ENCODE data around the gene GLIS2.

GLIS2 gene

DNA sequence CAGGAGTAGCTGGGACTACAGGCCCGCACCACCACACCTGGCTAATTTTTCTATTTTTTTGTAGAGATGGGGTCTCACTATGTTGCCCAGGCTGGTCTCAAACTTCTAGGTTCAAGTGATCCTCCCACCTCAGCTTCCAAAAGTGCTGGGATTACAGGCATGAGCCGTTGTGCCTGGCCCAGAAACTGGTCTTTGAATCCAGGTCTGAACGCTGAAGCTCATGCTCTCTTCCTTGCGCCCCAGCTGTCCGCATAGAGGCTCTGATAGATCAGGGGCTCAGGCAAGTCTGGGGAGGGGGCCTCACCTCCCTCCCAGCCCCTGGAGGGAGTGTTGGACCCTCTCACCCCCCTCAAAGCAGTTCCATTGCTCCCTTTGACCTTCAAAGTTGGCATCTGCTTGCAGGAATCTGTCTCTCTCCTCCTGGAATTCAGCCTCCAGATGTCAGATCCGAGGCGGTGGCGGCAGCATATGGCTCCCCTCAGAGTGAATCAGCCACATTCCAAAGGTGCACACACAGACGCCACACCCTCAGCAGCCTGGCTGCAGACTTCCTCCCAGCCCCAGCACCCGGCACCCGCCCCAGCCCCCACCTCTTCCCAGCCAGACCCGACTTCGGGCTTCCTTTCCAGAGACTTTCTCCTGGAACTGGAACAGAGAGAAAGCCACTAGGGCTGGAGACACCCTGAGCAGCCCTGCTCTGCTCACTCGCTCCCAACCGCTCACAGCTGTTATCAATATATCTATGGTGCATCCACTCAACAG, 16.9 kb upstream of the GLIS2 start:
- DNase-seq, result no peak

DNA sequence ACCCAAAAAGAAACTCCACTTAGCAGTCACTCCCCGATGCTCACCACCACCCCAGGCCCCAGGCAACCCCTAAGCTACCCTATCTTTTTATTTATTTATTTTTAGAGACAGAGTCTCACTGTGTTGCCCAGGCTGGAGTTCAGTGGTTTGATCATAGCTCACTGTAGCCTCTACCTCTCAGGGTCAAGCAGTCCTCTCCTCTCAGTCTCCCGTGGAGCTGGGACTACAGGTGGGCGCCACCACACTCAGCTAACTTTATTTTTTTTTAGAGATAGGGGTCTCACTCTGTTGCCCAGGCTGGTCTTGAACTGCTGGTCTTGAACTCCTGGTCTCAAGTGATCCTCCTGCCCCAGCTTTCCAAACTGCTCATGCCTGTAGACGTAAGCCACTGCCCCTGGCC, 14.7 kb upstream of the GLIS2 start:
- no peak for DNase-seq

DNA sequence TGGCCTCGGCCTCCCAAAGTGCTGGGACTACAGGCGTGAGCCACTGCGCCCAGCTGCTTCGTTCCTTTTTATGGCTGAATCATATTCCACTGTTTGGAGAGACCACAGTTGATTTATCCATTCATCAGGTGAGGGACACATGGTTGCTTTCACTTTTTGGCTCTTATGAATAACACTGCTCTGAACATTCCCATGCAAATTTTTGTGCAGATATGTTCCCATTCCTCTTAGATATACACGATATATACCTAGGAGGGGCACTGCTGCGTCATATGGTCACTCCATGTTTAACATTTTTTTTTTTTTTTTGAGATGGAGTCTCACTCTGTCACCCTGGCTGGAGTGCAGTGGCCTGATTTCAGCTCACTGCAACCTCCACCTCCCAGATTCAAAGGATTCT, 13.9 kb upstream of the GLIS2 start:
- DNase-seq, result no peak

DNA sequence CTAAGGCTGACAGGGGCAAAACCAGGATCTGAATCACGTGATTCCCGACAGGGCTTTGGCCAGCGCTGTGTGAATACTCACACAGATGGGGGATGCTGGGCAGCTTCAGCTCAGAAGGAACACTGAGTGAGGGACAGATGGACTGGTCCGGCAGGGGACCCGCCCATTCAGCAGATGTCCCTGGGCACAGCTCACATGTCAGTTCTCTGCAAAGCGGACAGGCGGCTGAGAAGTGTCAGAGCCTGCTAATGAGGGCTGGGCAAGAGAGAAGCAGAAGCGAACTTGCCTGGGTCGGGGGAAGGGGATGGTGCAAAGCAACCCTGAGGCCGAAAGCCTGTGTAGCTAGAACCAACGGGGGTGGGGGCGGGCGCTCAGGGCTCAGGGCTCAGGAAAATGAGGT, 11.9 kb upstream of the GLIS2 start:
- DNase-seq, result no peak

DNA sequence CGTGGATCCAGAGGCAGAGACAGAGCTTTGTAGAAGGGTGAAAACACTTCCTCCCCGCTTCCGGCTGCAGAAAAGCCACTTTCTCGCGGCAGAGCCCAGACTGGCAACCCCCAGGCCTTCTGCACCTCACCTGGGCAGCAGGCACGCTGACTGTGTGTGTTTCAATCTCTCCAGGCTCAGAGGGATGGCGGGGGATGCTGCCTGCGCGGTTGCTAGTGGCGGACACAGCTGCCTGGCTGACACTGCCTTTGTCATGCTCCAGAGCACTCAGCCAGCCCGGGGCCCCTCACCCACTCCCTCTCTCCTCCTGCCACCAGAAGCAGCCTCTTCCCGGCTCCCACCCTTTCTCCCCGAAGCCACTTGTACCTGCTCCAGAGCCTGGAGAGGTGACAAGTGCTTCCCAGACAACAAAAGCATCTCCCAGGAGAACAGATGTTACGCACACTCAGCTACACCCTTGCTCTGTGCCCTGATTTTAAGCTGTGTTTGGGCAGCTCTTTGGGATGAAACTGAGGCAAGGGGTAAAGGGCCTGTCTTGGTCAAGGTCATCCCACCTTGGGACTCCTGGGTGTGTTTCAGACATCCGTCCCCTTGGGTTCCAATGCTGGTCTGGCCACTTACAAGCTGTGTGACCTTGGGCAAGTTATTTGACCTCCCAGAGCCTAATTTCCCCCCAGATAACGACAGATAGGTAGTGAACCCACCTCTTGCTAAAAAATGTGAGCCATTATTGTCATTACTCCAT, 9.2 kb upstream of the GLIS2 start:
- DNase-seq, result peak; percentile 39

DNA sequence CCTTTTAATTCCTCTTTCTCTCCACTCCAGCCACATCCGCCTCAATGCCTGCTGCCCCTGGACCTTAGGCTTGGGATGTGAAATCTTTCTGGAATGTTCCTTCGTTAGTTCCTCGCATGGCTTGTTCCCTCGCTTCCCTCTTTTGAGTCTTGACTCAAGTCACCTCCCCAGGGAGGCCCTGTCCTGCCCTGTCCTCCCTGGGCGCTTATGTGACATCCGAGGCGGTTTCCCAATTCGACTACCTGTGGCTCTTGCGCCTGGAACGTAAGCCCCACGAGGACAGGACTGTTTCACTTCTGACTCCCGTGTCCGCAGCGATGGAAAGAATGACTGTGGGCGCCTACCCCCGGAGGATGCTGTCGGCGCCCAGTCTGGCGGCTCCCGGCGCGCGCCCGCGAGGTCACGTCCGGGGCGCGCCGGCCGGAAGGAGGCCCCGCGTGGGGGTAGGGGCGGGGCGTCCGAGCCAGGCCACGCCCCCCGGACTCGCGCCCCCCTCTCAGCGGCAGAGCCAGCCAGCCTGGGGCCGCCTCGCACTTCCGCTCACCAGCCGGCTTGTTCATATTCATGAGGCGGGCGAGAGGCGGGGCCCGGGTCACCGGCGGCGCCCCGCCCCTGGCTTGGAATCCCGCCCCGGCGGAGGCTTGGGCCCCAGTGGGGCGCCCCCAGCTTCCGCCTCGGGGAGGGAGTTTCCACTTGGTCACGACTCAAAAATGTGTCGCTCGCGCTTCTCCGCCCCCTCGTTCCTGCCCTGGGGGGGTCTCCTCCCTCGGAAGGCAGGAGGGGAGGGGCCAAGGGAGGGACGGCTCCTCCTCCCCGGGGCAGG, 8.4 kb upstream of the GLIS2 start:
- peak; percentile 95 for DNase-seq

DNA sequence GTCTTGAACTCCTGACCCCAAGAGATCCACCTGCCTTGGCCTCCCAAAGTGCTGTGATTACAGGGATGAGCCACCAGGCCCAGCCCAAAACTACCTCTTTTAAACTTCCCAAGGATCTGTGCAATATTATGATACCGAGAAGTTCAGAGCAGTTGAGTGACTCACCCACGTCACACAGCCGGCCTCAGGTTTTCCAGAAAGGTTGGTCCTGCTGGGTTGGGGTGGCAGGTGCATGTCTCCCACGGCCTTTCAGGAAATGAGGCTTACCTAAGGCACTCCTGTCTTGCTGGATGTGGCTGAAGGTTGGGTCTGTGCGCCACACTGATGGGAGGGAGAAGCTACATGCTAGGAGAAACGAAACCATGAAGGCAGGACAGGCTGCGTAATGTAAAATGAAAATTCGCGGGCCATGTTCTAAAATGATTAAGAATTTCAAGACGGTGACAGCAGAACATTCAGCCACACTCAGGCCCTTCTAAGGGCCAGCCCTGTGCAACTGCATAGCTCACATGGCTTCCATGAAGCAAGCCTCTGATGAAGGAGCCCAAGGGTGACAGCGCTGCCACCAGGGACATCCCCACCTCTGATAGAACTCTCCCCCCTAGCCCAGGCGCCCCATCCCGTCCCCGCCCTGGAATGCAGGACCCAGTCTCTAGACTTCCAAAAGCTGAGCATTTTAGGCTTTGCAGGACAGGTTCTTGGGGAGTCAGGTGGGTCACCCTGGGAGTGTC, 6.6 kb upstream of the GLIS2 start:
- DNase-seq, result no peak

DNA sequence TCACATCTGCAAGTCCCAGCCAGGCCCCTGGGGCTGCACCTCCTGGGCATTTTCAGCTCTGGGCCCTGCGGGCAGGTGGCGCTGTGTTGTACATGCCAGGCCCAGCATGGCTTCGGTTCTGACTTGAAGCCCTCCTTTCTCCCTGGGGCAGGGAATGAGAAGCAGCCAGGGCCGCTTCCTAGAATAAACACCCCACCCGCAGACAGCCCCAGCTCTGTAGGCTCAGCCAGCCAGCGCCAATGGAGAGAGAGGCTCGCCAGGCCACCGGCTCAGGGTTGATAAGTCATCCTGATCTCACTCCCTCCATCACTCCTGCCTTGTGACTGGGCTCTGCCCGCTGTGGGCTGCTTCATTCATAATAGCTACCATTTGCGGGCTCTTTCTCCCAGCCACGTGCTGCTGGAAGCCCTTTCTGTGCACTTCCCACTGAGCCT, 6.0 kb upstream of the GLIS2 start:
- peak; percentile 44 for DNase-seq

DNA sequence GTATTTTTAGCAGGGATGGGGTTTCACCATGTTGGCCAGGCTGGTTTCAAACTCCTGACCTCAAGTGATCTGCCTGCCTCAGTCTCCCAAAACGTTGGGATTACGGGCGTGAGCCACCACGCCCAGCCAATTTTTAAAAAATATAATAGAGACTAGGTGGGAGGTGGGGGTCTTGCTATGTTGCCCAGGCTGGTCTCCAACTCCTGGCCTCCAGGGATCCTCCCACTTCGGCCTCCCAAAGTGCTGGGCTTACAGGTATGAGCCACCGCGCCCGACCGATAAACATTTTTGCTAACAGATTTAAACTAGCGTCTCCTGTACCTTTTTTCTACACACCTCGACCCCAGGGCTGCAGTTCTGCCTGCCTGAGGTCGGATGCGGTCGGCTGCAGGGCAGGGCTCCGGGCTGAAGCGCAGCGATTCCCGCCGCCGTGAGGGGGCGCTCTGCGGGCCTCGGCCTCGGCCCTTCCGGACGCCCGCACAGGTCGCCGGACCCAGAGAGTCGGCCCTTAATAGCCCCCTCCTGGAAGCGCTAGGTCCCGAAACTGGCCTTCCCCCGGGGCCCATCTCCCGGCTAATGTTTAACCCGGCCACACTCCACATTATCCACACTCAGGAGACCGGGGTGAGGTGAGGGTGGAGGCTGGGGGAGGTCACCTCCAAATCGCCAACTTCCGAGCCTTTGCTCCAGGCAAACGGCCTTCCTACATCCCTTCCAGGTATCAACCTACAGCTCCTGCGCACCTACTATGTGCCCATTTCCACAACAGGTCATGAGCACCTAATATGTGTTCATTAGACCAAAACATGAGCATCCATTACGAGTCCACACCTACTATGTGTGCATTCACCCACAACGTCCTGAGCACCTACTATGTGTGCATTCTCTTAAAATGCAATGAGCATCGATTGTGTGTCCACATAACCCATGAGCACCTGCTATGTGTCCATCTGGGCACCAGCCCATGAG, 2.0 kb upstream of the GLIS2 start:
- no peak for DNase-seq

DNA sequence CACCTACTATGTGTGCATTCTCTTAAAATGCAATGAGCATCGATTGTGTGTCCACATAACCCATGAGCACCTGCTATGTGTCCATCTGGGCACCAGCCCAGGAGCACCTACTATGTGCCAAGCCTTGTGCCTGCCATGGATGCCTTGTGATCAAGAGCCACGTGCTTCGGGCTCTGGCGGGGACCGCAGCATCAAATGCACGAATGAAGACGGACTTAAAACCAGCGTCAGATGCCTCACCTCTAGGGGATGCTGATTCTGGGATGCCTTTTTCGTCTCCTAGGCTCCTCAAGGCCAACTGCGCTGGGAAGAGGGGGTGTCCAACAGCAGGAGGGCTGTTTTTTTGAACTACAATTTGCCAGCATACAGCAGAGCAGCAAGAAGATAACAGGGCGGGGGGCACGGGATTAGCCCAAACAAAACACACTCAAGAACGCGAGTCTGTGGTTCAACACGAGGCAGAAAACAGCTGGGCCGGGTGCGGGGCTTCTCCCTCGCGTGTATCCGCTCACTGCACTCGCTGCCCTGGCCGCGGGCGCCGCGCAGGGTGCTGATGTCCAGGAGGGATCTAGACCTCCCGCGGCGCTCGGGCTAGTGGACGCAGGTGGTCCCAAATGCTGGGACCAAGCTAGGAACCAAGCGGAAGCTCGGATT, 1.2 kb upstream of the GLIS2 start:
- no peak for DNase-seq

DNA sequence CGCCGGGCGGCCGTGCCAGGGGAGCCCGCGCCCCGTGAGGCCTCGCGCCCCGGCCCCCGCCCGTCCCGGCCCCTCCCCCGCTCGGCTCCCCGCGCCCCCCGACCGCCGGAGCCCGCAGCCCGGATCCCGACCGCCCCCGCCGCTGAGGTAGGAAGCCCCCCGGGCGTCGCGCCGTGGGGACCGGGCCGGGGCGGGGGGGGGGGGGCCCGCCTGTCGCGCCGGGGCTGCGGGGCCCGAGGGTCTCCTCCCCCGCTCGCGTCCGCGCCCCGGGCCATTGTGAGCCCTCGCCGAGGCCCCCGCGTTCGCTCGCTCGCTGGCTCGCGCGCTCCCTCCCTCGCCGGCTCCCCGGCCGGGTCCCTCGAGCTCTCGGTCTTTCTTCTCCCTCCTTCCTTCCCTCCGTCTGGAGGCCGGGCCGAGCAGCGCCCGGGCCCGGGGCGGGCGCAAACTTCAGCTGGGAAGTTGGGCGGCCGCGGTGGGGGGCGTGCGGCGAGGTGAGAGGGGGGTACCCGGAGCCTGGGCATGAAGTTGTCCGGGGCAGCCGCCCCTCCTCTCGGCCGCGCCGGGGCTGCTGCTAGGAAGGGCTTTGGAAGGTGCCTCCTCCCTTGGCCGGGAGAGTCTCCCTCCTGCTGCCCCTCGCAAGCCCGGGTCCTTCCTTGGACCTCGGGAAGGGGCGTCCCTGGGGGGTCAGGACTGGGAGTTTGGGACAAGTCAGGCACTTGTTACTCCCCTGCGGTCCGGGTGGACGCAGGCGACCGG, 419 bp downstream of the GLIS2 start:
- DNase-seq, result no peak

DNA sequence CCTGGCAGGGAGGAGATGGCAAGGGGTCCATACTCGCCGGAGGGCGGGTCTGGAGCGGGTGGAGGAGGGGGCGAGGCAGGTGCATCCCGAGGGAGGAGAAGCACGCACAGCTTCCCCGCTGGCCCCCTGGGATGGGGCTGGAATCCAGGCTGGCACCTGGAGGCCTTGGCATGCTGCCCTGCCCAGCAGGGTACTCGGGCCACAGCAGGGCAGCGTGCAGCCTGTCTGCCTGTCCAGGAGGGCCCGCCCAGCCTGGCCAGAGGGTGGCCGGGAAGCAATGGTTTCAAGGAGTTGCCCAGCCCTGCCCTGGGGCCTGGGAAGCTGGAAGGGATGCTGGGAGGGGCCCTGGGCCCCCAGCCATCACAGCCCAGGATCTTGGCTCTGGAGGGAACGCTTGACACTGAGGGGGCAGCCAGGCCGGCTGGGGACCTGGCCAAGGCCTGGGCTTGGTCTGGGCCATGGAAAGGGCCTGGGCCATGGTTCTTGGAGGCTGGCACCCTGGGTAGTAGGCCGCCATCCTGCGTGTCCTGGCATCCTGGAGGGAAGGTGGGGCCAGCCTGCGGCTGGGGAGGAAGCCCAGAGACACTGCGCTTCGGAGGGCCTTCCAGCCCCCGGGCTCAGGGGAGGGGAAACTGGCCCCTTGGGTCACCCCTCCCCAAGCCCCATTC, 1.1 kb downstream of the GLIS2 start:
- no peak for DNase-seq

DNA sequence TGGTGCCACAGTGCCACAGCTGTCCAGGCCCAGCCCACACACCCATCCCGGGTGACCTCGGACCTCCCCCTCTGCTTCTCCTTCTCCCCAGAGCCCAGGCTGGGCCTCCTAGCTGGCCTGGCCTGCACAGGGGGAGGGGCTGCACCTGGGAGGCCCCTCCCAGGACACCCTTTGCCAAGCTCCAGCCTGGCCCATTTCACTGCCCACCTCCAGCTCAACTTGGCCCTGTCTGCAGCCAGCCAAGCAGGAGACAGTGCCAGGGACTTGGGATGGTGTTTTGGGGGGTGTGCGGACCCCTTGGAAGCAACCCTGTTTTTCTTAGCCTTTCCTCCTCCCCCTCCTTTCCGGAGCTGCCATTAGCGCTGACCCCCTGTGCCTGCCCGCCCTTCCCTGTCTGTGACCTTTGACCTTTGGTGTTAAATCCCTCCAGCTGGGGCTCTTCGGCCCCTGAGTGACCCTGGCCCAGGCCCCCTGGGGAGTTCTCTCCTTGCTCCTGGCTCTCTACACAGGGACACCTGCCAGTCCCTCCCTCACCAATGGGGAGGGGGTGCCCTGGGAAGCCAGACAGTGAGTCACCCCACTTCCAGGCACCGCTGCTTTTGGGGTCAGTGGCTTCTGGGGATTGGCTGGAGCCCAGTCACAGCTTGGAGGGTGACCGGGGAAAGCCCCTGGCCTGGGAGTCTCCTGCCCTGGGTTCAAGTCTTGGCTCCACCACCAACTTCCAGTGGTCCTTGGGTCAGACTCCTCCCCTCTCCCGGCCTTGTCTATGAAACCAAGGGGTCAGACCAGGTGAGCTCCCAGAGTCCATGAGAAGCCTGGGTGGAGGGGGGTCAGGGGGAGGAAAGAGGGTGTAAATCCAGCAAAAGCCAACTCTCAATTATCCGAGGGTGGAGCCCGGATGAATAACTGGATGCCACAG, 1.9 kb downstream of the GLIS2 start:
- DNase-seq, result no peak

DNA sequence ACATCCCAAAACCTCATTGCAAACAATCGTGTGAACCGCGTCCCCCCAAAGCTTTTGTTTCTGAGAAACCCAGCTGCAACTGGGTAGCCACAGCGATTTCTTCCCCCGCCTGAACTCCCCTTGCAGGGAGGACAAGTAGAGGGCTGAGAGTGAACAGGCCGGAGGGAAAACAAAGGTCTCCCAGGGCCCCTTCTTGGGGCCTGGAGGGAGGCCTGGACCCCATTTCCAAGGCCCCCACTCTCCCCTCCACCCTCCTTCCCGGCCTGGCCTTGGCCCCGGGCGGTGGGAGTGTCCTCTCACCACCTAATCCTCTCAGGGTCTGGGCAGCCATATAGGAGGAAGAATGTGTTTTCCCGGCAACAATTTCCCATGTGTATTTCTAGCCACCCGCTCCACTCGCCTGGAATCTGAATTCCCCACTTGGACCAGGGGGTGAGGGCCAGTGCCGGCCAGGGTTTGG, 2.6 kb downstream of the GLIS2 start:
- DNase-seq, result no peak

DNA sequence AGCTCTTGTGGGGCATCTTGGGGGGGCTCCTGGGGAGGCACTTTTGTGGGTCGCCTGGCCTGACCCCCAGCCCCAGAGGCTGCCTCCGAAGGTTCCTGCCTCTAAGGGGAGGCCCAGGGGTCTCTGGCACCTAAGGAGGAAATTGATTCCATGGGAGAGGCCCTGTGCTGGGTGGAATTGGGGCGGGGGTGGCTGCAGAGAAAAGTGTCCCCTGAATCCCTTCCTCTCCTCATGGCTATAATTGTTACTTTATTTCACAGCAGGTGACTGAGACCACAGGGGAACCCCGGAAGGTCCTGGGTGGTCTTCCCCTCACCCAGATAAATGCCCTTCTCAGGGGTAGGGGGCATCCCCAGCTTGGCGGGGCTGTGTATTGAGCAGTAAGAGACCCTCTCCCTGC, 3.1 kb downstream of the GLIS2 start:
- DNase-seq, result no peak

DNA sequence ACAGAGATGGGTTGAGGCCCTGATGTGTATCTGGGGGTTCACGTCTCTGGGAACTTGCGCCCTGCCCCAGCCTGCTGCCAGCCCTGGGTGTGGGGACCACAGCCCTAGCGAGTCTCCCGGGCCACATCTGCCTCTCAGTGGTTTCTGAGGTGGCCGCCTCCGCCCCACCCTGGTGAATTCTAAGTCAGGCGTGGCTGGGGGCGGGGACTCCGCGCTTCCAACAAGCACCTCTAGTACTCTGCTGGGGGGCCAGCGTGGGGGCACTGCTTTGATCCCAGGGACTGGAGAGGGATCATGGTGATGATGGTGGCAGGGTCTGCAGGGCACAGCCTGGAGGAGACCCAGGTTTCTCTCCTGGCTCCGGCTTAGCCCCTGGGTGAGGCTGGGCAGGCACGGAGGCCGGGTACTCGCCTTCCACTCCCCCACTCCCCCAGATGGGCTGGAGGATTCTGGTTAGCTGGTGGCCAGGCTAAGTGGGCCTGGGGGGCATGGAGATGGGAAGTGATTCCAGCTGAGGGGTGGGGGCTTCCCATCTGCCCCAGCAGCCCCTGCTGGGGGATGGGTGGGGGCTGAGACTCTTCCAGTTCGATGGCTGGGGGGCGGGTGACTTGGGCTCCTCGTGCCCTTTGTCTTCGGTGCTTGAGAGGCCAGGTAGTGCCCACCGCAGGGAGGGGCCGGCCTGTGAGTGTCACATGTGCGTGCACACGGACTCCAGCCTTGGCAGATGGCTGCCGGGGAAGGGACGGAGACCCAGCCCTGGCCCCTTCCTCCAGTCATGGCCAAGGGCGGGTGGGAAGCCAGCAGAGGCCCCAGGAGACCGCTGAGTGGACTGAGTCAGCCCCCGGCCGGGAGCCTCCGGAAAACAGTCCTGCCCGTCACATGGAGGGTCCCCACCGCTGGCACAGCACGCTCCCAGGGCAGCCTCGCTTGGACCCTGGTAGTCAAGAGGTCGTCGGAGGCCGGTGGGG, 3.9 kb downstream of the GLIS2 start:
- peak; percentile 45 for DNase-seq

DNA sequence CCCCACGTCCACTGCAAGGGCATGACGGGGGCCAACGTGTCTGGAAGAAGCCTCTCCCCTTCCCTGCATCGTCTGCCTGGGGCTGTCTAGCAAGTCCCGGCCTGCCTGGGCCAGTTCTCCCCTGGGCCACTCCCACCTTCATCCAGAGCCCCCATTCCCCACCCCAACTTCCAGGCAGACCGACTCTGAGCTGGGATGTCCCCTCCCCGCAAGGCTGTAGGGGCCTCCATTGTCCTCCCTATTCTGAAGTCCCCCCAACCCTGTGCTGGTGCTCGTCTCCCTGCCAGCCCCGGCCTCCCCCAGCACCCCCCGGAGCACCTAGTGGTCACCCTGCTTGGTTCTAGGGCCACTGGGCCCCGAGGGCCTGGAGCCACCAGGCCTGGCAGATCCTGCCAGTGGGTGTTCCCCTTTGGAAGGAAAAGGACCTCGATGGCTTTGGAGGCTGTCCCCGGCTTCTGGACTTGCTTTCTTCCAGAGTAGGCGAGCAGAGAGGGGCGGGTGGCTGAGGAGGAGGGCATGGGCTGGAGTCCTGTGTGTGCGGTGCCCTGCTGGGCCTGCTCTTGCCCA, 4.8 kb downstream of the GLIS2 start:
- no peak for DNase-seq

Measured in activated effector memory CD4-positive, alpha-beta T cell treated with Interleukin-2 at 50 U/mL for 16 hours (primary cell).